ENCODE results near the gene KATNAL1. TPM values are rescaled to one million over a fixed set of nuclear protein-coding genes. Genes with fewer than 3 reads are reported as not detected.

The KATNAL1 gene
- polyA plus RNA-seq, 1 donor (not counting 4 experiments of a cell fraction or from before 2014, with no cell fraction given): 10.1 TPM

DNA sequence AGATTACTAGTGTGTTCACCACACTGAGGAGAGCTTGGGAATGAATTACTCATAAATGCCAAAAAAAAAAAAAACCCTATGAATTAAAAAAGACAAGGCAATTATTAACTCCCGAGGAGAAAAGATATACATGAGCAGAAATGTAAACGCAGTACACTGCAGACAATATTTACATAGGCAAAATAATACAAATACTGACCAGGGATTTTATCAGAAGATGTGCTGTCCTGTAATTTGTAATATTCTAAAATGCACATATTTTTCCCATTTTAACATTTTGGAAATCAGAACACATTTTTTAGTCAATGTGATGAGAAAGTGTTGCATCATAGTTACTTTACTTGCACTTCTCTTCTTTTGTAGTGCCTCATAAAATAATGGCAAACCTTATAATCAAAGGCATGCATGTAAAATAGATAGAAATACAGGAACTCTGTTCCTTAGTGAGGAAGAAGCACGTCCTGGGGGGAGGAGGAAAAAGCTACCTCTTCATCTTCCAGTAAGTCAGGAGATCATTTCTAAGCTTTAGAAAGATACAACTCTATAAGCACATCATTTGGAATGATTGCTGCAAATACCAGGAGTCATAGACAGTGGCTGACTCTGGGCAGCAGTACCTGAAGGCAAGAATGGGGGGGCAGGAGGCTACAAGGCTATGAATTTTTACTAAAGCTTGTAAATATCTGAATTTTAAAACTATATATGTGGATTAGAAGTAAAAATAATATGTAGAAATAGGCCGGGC is 46.3 kb upstream of the KATNAL1 start:
- no peaks in the 10 kb centered on the region for H3K4me1 ChIP-seq (ENCODE audit: control insufficient read depth, extremely low read depth, insufficient read depth, low read length)
- dilution Hi-C loops (cut with MboI; ENCODE audit: extremely low pct_ligation_motif_present, low sequenced_read_pairs): no loop called here
- no peaks in the 10 kb centered on the region for H4K20me1 ChIP-seq (ENCODE audit: control insufficient read depth, extremely low read depth, insufficient read depth, low read length)
- TF ChIP-seq, protein P1, sequence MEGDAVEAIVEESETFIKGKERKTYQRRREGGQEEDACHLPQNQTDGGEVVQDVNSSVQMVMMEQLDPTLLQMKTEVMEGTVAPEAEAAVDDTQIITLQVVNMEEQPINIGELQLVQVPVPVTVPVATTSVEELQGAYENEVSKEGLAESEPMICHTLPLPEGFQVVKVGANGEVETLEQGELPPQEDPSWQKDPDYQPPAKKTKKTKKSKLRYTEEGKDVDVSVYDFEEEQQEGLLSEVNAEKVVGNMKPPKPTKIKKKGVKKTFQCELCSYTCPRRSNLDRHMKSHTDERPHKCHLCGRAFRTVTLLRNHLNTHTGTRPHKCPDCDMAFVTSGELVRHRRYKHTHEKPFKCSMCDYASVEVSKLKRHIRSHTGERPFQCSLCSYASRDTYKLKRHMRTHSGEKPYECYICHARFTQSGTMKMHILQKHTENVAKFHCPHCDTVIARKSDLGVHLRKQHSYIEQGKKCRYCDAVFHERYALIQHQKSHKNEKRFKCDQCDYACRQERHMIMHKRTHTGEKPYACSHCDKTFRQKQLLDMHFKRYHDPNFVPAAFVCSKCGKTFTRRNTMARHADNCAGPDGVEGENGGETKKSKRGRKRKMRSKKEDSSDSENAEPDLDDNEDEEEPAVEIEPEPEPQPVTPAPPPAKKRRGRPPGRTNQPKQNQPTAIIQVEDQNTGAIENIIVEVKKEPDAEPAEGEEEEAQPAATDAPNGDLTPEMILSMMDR (optimal IDR thresholded peaks at IDR 0.05 in 1 of 3, IDR thresholded peaks at IDR 0.05 in 1 of 3, conservative IDR thresholded peaks at IDR 0.05 in 1 of 3; ENCODE audit: extremely low read depth in 1 of 3, insufficient read depth in 2 of 3, low read length in 3 of 3): no peak
- TF ChIP-seq EZH2 (IDR thresholded peaks at IDR 0.05; ENCODE audit: low read length): no peak
- FAIRE-seq (no peak), DNase-seq (ENCODE audit: low read depth, low spot score) (no peak)
- no peak overlapping the region for H3K4me2 ChIP-seq (ENCODE audit: control insufficient read depth, extremely low read depth, insufficient read depth, low read depth, low read length)
- no peaks in the 10 kb centered on the region for H3K79me2 ChIP-seq (ENCODE audit: control insufficient read depth, insufficient read depth, low read length)
- no peaks in the 10 kb centered on the region for H3K27me3 ChIP-seq (ENCODE audit: control insufficient read depth, extremely low read depth, insufficient read depth, low read length)
- H3K9me3 ChIP-seq (ENCODE audit: control insufficient read depth, low read depth, low read length): no peaks in the 10 kb centered on the region
- no peak overlapping the region for H3K4me3 ChIP-seq (ENCODE audit: control insufficient read depth in 2 of 3, extremely low read depth in 1 of 3, insufficient read depth in 2 of 3, low read depth in 1 of 3, low read length in 3 of 3)
- H3K27ac ChIP-seq (ENCODE audit: control insufficient read depth, insufficient read depth, low read length): no peak overlapping the region
- H3K36me3 ChIP-seq (ENCODE audit: control insufficient read depth in 2 of 2, extremely low read depth in 1 of 2, insufficient read depth in 2 of 2, low read length in 2 of 2): no peaks in the 10 kb centered on the region
- H3K9ac ChIP-seq (ENCODE audit: control insufficient read depth, extremely low read depth, insufficient read depth, low read length): no peak overlapping the region
- no peak overlapping the region for H2AFZ ChIP-seq (ENCODE audit: control insufficient read depth, low read length)
- H3K9me1 ChIP-seq (ENCODE audit: control insufficient read depth, extremely low read depth, insufficient read depth, low read length): no peaks in the 10 kb centered on the region

- Histone ChIP-seq H3K9ac (ENCODE audit: control insufficient read depth, extremely low read depth, insufficient read depth, low read length) (no peak overlapping the region), H3K79me2 (ENCODE audit: control insufficient read depth, insufficient read depth, low read length) (no peaks in the 10 kb centered on the region), H3K4me1 (ENCODE audit: control insufficient read depth, extremely low read depth, insufficient read depth, low read length) (no peaks in the 10 kb centered on the region), H3K27ac (ENCODE audit: control insufficient read depth, insufficient read depth, low read length) (no peak overlapping the region), H3K4me2 (ENCODE audit: control insufficient read depth, extremely low read depth, insufficient read depth, low read depth, low read length) (no peak overlapping the region), H4K20me1 (ENCODE audit: control insufficient read depth, extremely low read depth, insufficient read depth, low read length) (no peaks in the 10 kb centered on the region), H2AFZ (ENCODE audit: control insufficient read depth, low read length) (no peak overlapping the region), H3K36me3 (ENCODE audit: control insufficient read depth in 2 of 2, extremely low read depth in 1 of 2, insufficient read depth in 2 of 2, low read length in 2 of 2) (no peaks in the 10 kb centered on the region), H3K4me3 (ENCODE audit: control insufficient read depth in 2 of 3, extremely low read depth in 1 of 3, insufficient read depth in 2 of 3, low read depth in 1 of 3, low read length in 3 of 3) (no peak overlapping the region), H3K9me3 (ENCODE audit: control insufficient read depth, low read depth, low read length) (no peaks in the 10 kb centered on the region), H3K27me3 (ENCODE audit: control insufficient read depth, extremely low read depth, insufficient read depth, low read length) (no peaks in the 10 kb centered on the region), H3K9me1 (ENCODE audit: control insufficient read depth, extremely low read depth, insufficient read depth, low read length) (no peaks in the 10 kb centered on the region)
- FAIRE-seq (no peak), DNase-seq (ENCODE audit: low read depth, low spot score) (no peak)
- no peak for TF ChIP-seq EZH2 (IDR thresholded peaks at IDR 0.05; ENCODE audit: low read length)
- TF ChIP-seq, protein P1 (optimal IDR thresholded peaks at IDR 0.05 in 1 of 3, IDR thresholded peaks at IDR 0.05 in 1 of 3, conservative IDR thresholded peaks at IDR 0.05 in 1 of 3; ENCODE audit: extremely low read depth in 1 of 3, insufficient read depth in 2 of 3, low read length in 3 of 3): no peak
- dilution Hi-C loops (cut with MboI; ENCODE audit: extremely low pct_ligation_motif_present, low sequenced_read_pairs): no loop called here
Measured at GRCh38 chr13:30353060-30353459, 45.7 kb upstream of the KATNAL1 start.
